NCI-H2107 treated with DMSO at 0.1 percent for 48 hours (cell line): ENCODE results near the gene ARID1B.

Experiments
- DNase-seq: peaks from one replicate; lab custom pipeline; 2025; ENCODE audit not compliant: unreplicated experiment; lab: John Stamatoyannopoulos, UW

ARID1B gene

DNA sequence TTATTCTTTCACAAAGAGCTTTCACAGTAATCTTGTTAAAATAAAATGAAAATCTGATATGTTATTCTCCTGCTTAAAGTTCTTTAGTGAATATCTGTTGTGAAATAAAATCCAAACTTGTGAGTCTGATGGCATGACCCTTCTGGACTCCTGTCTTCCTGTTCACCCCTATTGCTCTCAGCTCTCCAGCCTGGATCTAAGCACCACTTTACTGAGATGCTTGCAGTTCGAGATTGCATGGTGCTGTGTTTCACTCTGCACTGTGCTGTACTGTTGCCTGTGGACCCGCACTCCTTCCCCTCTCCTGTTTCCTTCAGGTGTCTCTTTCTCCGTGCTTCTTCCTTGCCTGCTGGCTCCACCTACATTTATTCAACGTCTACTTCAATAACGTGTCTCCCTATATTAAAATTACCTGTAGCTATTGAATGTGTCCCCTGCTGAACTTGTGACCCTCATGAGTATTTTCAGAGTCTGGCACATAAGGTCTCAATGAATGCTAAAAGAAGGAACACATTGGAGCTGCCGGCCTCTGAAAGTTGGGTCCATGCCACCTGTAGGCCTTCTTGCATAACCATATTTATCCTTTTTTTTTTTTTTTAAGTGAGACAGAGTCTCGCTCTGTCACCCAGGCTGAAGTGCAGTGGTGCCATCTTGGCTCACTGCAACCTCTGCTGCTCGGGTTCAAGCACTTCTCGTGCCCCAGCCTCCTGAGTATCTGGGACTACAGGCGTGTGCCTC is 100.1 kb downstream of the ARID1B start:
- no peak for DNase-seq

DNA sequence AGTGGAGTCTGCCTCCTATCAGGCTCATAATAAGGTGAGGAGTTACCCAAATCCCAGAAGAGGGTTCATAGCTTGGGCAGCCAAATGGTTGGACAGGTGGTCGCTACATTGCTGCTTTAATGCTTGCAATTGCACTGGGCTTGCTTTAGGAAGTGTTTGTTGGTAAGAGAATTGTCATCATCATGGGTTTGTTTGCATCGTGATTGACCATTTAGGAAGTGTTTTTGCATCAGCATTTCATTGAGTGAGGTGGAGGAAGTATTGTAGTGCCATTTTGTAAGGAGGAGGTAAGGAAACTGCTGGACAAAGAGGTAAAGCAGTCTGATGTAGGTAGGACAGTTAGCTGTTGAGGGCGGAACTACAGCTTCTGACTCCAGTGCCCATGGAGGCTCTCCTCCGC is 101.5 kb downstream of the ARID1B start:
- no peak for DNase-seq

DNA sequence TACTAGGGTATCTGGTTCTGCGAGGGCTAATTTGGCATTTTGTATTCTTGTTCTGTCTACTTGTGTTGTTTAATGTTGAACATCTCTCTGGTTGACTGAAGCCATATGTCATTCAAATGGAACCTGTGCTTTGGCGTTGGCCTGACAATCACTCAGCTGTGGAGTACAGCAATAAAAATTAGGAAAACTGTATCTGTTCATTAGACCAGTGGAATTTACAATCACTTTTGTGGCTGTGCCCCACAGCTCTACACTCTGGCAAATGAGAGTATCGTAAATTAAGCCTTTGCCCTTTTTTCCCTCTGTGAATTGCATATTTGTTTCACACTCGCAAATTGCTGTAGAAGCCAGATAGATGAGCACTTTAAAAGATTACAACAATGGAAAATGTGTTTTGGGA is 102.0 kb downstream of the ARID1B start:
- DNase-seq, result no peak

DNA sequence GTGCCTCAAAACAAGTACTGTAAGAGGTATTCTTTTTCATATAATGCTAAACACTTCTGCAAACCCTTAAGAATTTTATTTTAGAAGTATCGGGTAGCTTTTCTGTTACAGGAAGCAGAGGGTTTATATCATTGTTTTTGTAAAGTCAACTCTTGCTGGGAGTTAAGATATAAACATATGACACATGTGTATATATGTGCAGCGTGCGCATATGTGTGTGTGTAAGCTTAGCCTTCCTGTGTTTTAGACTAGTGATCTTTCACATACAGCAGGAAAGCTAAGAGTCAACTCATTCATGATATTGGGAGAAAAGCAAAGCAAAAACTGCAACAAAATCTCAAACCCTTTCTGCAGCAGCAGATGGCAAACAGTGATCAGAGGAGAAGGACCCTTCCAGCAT is 102.4 kb downstream of the ARID1B start:
- DNase-seq, result no peak

DNA sequence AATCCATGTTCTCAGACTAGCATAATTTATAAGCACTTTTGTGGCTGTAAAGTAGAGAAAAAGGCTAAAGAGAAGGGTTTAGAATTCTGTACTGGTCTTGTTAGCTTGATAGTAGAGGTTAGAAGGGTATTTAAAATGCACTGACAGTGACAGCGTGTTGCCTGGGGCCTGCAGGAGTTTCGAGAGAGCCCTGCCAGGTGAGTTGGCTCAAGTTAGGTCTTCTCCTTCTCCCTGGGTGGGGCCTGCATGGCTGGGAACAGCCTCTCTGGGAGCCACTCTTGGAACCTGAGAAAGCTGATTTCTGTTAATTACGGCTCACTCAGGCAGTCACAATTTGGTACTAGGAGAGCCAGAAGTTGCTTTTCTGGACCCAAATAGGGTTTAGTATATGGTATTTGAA is 103.7 kb downstream of the ARID1B start:
- DNase-seq, result no peak

DNA sequence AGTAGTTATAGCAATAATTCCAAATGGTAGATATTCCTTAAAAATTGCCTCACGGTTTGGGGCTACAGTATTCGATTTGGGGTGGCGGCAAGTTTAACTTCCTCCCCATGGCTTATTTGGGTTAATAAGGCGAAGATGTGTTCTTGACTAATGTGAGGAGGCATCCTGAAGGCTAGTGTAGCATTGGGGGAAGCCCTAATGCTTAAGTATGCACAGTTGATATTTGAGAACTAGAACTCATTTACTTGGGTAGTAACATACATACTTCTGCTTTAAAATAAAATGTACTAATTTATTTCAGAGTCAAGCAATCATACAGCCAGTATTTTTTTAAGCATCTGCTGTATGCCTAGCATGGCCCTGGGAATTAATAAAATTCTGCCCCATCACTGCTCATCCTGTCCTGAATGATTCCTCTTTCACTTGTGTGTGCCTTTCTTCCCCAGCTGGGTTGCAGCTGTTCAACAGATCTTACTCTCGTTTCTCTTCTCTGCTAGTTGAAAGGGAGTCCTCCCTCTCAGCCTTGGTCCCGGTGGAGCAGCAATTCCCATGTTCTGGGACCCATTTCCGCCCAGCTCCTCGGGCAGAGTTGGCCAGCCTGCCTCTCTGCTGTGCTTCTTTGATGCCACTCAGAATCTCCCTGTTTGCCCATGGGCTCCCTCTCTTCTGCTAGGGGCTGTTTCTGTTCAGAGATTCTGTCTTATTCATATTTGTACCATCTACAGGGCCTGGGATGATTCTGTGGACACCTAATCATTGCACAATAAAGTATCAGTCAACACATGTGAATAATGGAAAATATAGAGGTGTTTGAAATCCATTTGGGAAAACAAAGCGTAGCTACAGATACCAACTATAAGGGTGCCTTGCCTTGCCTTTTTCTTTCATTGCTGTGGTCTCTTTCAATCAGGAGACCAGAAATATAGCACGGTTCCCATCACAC is 104.8 kb downstream of the ARID1B start:
- DNase-seq, result no peak

DNA sequence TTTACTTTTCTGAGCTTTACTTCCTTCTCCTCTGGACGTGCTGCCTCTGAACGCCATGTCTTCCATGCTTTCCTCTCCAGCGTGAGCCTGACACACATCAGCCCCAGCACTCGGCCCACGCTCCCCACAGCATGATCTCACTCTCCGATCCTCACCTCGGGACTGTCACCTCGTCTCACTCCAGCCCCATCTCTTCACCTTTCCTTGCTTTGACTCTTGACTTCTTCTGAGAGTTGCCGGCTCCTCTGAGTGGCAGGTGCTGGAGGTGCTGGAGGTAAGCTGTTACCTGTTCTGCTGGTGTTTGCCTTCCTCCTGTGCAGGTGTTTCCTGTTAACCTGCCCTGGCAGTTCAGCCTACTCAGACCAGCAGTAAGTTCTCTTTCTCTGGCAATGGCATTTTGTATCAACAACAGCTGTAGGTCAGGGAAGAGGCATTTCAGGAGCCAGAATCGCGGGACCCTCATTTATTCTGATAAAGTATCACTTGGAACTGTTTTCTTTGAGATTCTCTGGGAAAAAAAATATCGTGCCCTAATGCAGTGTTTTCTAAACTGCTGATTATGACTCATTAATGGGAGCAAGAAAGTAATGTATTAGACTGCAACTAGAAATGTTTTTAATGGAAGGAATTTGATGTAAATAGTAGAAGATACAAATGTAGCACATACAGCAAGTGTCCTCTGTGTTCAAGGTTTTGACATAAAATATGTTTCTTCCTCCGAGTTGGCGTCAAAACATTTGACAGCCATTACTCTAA is 106.5 kb downstream of the ARID1B start:
- peak; percentile 59 for DNase-seq

DNA sequence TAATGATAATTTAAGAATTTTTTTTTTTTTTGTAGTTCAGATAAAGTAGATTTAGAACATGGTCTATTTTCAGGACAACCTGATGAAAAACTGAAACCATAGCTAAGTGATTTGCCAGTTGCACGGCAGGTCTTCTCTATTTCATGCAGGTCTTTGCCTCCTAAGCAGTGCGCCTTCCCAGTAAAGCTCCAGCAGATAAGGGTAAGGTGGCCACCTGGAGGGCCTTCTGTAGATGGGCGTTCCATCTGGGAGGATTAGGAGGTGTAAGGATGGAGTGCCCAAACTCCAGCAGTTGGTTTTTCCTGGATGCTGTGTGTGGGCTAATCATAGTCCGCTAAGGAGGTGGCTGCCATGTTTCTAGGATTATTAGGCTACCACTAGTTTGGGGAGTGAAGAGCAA is 107.1 kb downstream of the ARID1B start:
- no peak for DNase-seq

DNA sequence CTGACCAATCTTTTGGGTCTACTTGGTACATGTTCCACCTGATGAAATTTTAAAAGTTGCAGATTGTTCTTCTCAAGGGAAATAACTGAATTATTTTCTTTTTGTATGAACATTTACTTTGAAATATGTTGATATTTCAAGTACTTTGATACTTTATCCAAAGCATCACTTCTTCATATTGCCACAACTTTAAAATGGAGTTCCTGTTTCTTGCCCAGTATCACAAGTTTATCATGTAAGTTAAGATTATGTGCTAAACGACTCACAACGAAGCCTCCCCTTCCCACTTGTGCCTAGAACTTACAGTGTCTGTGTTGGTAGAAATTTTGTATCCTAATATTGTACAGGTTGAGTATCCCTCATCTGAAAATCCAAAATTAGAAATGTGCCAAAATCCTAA is 108.4 kb downstream of the ARID1B start:
- DNase-seq, result no peak

DNA sequence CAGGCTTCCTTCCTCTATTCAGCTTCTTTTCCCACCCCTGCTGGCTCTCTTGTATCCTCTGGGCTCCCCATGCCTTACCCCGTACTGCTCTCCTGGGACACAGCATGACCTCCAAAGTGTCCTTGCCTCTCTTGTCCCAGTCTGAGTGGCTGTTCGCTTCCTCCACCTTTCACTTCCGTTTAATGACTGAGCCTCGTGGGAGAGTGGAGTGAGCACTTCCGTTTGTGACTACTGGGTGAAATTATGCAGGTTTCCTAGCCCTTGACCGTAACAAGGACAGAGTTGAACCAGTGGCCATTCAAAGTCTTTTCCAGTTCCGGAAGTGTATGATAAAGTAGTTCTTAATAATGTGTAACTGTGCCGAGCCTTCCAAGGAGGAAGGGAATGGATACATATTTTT is 109.2 kb downstream of the ARID1B start:
- DNase-seq, result no peak

DNA sequence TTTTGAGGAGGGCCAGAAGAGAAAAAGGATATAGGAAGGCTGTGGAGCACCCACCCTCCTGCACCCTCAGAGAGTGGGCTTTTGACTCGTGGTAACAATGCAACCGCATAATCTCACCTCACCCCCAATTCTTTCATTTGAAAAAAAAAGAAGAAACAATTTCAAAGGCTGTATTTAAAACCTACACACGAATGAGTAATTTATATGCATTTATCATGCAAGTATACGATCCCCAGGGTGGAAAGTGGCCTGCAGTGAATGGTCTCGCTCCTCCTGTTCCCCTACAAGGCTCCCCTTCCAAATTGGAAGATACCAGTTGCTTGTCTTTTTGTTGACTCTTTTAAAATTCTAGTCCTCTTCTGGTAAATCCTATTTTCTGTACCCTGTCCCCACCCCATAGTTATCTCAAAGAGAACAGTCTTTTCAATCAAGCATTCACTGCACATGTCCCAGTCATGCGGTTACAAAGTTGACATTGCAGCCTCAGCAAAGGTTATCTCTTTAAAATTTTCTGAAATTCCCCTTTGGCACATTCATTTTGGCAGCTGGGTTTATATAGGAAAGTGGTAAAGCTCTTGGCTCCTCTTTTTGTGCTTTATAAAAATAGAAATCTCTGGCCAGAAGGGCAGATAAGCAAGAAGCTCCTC is 110.6 kb downstream of the ARID1B start:
- DNase-seq, result no peak

DNA sequence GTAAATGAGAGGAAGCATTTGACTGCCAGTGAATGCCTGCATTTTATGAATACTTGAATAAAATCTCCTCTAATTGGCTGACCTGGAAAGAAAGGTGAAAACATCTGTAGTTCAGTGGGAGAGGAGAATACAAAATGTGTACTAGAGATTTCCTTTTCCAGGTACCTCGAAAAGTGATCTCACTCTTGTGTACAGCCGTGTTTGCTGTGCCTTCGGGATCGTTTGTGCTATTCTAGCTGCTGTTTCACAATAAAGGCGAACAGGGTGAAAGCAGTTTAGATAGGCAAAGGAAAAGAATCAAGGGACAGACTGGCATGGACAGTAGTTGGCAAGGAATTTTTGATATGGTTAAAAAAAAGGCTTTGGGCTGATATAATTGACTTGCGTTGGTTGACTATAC is 112.3 kb downstream of the ARID1B start:
- no peak for DNase-seq

DNA sequence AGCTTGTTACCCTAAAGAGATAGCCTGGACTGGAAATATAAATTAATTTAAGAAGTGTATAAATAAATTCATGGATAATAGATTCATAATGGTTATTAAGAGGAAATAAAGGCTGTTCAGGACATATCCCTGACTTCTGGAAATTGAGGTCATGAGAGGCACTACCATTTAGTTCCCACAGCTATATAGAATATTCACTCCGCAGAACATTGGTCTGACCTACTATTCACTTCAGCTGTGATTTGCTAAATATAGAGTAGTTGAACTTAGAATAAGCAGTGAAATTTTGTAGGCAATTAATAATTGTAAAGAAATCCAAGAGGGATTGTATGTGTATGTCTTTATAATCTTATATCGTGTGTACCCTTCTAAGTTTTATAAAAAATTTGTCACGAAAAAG is 112.8 kb downstream of the ARID1B start:
- no peak for DNase-seq

DNA sequence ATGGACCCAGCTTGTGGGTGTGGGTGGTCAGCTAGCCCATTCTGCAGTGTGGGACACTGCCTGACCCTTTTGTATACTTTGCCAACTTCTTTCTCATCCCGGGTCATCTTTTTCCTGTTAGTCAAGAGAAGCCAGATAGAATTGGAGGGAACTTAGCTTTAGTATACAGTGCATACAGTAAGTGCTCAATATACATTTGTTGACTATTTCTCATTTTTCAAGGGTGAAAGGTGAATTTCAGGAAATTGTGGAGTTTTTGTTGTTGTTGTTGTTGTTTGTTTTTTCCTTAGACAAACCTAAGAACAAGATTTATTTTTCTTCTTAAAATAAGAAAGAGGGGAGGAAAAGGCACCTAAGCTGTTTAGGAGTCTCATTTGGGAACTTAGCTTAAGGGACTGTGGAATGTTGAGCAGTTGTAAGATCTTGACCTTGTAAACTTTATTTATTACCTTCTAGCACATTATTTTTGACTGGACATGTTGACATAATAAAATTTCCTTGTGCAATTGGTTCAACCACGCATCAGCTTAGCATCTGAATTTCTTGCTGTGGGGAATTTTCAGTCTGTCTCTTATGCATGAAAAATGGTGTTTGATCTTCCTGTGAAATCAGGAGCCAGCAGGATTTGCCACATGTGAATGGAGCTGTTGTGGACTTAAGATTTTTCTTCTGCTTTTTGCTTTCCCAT is 113.6 kb downstream of the ARID1B start:
- DNase-seq, result no peak

DNA sequence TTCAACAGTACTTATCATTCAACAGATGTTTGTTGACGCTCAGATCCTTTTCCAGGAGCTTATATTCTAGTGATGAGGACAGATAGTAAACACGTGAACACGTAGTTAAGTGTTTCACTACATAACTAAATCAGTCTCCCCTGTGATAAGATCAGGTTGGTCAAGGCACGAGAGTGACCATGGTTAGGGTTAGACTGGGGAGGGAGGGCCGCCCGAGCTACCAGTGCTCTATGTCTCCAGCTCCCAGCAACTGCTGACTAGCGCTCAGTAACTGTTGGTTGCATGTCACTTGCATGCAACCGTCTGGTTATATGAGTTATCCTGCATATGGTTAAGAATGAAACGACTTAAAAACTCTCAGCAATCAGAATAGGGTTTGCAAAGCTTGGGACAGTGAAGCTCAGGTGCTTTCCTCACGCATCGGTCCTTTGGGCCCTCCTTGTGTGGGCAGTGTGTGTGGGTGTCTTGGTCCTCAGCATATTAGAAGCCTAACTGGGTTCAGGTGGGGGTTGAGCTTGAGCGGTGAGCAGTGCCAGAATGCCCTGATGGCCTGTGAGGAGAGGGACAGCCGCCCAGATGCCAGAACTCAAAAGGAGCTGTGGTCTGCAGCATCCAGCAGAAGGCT is 120.8 kb downstream of the ARID1B start:
- DNase-seq, result no peak

DNA sequence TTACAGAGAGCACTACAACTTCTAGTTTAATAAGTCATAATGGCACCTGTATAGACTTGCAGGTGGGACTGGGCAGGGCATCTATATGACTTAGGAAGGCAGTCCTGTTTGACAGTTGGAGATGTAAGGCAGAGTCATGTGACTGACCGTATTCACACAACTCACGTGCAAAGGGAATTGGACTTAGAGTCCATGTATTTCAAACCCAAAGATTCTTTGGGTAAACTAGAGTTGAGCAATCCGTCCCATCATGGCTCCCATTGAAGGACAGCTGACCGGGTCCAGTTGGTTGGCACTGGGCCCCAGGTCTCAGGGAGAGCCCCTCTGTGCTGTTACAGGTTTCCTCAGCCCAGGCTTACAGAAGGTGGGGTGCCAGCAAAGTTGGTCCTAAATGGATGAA is 121.9 kb downstream of the ARID1B start:
- DNase-seq, result no peak

DNA sequence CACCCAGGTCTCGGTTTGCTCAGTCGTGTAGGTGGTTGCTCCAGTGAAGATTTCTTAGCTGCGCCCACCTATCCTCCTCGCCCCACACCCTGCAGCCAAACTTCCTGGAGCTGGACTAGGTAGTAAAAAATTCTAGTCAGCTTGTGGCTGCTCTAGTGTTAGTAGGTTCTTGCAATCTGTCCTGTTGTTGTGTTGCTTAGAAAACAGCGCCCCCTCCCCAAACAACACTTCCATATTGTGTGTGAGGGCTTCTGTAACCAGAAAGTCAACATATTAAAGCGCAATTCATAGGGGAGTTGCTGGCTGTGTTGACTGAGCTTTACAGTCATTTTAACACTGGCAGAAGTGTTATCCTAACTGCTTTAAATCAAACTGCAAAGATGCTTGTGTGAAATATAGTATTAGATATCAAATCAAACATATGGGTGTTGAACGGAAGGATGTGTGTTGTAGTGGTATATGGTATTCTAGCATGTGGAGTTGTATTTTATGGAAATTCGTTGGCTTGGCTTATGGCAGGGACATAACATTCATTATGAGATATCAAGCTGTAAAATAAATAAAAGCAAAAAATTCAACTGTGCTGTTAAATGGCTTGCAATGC is 122.5 kb downstream of the ARID1B start:
- no peak for DNase-seq

DNA sequence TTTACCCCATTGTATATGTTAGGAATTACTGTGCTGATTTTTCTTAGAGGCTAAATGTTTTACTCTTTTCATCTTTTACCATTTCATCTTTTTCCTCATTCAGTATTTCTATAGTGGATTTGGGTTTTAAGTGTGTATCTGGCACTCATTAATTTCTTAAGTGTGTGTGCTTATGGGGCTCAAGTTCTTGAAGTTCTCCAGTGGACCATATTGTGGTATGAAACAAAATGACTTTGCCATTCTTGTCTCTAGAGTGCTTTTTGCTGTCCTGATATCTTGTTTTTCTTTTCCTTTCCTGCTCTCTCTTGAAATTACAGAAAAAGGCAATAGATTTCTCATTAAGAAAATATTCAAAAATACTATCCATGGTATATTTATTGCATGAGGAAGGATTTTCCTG is 123.1 kb downstream of the ARID1B start:
- DNase-seq, result no peak

DNA sequence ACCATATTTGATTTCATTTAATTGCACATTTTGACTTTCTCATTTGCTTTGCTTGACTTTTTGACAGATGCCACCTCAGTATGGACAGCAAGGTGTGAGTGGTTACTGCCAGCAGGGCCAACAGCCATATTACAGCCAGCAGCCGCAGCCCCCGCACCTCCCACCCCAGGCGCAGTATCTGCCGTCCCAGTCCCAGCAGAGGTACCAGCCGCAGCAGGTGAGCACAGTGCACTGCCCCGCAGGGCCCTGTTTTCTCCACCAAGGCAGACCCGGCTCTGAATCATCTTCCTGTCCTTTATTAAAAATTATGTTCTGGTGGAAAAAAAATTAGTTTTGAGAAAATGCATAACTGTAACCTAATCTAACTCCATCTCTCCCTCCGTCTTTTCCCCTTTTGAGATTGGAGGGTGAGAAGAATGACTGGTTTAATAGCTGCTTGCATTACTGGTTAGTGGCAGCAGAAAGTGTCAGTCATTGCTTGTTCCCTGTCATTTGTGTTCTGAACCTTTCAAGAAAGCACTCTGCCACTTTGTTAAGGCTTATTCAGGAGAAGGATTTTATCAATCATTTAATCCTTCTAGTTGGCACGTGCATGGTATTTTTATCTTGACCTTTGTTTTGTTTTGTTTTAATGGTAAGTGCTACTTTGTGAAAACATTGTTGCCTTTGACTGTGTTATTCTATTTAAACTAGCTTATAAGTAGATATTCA is 124.3 kb downstream of the ARID1B start:
- DNase-seq, result no peak
